GM11168 (cell line): ENCODE results near the gene BPGM.

Experiments used
- in situ Hi-C: fragments of 300-500 bp; cut with MboI; formaldehyde crosslinking; loops from one replicate; pipeline ENCODE4 v1.12.0; 2022; ENCODE audit warnings: low sequenced_read_pairs; ENCODE audit not compliant: unreplicated experiment

BPGM gene

DNA sequence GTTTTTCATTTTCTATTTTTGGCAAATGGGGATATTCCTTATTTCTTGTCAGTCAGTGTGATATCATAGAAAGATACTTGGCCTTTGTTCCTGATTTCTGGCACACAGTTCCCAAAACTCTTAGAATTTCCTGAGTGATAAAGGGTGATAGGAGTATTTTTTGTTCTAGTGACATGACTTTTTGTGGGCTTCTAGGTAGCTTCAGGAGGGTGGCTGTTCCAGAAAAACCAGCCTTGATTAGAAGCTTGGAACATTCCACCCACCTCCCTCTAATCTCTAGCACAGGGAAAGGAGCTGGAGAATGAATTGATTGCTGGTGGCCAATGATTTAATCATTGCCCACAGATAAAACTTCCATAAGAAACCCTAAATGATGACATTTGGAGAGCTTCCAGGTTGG lies 17.2 kb upstream of the BPGM start:
- in situ Hi-C loops, result loop anchor here (25.0 kb wide), 1 partner anchor 533 kb away; the partner anchor contains the start of gene CYREN

DNA sequence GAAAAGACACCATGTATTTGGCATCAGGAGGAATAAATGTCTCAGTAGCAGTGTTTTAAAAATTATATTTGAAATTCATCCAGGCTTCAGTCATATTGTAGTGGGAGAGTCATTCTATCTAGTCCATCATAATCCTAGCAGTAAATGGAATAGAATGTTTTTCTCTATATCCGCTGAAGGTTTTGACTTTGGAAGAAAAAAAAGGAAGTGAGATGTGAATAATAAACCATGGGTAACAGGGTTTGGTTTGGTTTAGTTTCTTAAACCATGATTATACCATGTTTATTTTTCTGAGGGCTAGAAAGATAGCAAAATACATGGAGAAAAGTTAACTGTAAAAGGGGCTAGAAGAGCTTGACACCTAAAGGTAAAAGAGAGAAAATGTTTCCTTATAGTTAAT lies 16.4 kb upstream of the BPGM start:
- in situ Hi-C loops, result loop anchor here (10.0 to 25.0 kb wide), 3 partner anchors 75 to 532 kb away; partner anchors contain the start of gene CYREN

DNA sequence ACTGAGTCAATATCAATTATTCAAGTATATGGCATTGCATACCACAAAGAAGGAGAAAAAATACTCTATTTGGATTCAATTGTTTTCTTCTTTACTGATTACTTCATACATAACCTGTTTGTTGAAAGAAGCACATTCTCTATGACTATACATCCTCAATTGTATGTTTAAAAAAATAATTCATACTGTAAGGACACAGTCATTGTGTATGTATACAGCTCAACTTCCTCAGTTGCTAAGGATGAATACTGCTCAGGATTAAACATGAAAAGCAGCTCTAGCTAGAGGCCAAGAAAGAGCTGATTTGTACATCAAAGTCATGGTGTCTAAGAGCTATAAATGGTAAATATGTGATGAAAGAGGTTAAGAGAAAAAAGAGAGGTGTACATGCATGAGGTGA lies 15.8 kb upstream of the BPGM start:
- in situ Hi-C loops, result loop anchor here (10.0 to 25.0 kb wide), 3 partner anchors 74 to 531 kb away; partner anchors contain the start of gene CYREN

DNA sequence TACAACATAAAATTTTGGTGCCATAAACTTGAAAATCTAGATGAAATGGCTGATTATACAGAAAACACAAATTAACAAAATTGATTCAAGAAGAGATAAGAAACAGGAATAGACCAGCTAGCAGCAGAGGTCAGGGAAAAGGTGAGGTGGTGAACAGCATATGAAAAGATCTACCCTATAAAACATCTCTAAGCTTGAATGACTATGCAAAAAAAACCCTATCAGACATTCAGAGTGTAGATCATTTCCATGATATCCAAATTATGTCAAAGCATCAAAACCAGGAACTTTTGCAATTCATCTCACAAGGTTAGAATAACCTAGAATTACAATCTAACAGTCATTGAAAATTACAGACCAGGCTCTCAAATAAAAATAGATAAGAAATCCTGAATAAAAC lies 14.6 kb upstream of the BPGM start:
- in situ Hi-C loops, result loop anchor here (10.0 to 25.0 kb wide), 3 partner anchors 73 to 530 kb away; partner anchors contain the start of gene CYREN

DNA sequence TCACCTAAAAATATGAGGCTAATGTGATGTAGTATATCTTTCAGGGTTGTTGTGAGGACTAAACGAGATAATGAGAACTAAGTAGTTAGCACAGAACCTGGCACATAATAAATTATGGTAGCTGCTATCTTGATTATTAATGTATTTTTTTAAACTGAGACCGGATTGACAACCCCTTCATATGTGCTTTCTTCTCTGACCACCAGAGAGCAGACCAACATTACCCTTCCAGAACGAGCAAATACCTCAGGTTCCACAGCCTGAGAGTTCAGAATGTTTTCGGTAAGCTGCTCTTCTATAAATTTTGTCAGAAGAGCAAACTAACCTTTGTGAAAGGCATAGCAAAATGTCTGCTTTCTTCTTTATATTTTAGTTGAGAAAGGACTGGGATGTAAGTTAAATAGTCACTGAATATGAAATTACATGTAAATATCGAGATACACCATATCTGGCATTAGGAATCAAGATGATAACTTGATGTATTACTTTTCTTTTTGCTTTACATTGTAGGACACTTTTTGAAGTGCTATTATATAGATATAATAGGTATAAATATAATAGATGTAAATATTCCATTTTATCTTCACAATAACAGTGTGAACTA lies 13.6 kb upstream of the BPGM start:
- in situ Hi-C loops, result loop anchor here (10.0 to 25.0 kb wide), 3 partner anchors 72 to 529 kb away; partner anchors contain the start of gene CYREN

DNA sequence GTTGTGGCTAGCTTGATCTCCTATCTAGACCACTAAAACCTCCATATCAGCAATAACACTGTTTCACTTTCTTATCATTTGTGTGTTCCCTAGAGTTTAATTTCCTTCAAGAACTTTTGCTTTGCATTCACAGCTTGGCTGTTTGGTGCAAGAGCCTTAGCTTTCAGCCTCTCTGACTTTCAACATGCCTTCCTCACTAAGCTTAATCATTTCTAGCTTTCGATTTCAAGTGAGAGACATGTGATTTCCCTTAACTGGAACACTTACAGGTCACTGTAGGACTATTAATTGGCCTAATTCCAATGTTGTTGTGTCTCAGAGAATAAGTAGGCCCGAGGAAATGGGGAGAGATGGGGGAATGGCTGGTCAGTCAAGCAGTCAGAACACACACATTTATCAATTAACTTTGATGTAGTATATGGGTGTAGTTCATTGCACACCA lies 10.6 kb upstream of the BPGM start:
- in situ Hi-C loops, result loop anchor here (10.0 to 25.0 kb wide), 3 partner anchors 69 to 526 kb away; partner anchors contain the start of gene CYREN

DNA sequence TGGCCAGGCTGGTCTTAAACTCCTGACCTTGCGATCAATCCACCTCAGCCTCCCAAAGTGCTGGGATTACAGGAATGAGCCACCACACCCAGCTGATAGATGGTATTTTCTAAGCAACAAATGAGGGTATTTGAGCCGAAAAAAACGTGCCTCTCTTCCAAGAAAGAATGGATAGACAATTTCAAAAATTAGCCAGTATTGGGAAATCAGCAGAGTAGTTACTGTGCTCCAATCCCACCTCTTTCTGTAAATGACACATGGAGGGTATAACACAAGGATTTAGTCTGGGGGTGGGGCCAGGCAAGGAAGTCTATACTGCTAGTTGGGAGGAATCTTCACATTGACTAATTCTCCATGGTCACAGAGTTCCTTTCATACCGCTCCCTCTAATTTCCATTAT lies 9.2 kb upstream of the BPGM start:
- in situ Hi-C loops, result loop anchor here (10.0 to 25.0 kb wide), 3 partner anchors 67 to 525 kb away; partner anchors contain the start of gene CYREN

DNA sequence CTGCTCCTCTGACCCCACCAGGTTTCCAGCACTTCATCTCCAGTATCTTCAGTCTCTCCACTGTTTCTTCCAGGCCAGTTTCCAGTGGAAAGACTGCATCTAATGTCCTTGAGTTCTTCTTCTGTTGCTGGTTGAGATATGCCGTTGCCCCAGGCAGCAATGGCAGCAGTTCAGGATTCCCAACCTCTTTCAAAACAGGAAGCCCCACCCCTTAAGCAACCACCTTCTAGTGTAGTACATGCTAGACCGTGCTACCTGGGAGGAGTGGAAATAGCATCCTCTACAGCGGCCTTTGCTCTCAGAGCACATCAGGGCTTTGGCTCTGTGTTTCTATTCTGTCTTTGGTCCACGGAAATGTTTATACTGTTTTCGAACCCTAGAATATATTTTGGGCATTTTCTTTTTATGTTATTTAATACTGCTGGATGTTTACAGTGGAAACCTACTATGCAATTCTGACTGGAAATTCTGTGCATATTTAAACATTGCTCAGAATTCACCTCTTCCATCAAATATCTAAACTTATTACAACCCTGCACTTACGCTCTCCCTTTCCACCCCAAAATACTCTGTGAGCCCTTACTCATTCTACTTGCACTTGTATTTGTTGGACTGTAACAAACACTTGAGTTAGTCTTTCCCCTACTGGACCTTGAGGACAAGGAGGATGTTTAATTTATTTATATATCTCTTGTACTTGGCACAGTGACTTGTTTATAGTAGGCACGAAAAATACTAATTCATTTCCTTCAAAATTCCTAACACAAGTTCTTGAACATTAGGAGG lies 8.5 kb upstream of the BPGM start:
- in situ Hi-C loops, result loop anchor here (10.0 to 25.0 kb wide), 3 partner anchors 67 to 524 kb away; partner anchors contain the start of gene CYREN

DNA sequence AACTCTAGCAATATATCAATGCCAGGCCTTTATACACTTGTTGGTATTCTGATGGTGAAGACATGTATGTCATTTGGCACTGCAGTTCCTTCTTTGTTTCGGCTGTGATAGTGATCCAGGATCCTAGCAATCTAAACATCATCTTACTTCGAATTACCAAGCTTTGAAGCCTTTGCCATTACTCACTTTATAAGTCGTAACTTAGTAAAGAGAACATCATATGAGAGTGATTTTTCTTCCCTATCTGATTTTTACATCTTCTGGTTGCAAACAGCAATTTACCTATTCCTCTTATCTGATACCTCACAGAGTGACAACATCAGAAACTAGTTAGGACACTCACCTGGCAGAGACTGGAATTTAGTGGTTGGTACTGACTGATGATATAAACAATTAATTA lies 7.6 kb upstream of the BPGM start:
- in situ Hi-C loops, result loop anchor here (10.0 to 25.0 kb wide), 3 partner anchors 66 to 523 kb away; partner anchors contain the start of gene CYREN

DNA sequence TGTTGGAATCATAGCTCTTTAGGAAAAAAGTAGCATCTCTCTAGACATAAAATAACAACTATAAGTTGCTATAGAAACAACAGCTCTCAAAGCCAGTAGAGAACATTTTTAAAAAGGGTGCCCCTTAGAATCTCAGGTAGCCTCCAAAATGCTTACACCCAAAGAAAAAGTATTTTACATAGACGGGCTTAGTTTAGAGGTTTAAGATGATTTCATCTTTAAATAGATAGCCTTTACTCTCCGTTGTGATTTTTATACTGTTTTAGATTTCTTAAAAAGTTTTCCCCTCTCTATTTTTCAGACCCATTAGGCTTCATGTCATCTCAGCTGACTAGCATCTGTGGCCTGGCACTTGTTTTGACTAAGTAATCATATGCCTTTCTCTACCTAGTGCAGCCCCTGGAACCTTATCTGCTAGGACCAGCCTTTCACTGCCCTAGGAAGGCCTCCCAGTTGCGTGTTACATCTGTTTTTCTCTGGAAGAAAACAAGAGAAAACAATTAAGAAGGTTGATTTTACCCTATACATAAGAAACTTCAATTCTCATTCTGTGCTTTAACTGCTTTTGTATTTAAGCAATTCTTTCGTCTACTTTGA lies 6.9 kb upstream of the BPGM start:
- in situ Hi-C loops, result loop anchor here (10.0 to 25.0 kb wide), 3 partner anchors 65 to 523 kb away; partner anchors contain the start of gene CYREN

DNA sequence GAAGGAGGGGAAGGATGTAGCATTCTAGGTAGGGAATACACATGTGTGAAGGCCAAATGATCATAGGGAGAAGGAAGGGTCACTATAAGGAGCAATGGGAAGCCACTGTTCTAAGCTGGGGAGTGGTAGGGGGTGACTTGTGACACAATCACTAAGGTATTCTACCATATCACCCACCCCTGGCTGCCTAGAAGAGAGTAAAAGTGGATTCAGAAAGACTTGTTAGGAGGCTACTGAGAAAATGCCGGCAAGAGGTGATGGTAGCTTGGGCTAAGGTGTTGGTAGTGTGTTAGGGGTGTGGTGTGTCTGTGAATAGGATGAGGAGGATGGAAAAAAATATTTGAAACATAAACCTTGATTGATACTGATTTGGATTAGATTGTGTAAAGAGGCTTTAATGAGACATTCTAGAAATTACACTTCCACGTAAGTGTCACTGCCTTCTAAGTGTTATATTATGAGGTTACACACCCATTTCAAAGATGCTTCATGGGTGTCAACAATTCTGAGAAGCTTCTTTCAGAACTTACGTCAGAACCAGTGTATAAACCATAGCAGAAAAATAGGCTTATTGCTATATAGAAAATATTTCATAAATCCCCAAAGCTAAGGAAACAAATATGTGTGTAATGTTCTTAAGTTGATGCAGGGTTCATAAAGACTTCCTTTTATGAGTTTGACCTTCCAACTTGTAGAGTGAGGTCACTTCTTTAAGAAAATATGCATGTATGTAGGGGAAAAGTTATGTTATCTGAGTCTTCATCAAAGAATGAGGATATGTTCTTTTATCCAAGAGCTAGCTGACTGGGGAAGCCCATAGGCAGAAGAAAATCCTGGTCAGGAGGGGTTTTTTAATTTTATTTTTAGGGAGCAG lies 5.6 kb upstream of the BPGM start:
- in situ Hi-C loops, result loop anchor here (25.0 kb wide), 1 partner anchor 521 kb away; the partner anchor contains the start of gene CYREN

DNA sequence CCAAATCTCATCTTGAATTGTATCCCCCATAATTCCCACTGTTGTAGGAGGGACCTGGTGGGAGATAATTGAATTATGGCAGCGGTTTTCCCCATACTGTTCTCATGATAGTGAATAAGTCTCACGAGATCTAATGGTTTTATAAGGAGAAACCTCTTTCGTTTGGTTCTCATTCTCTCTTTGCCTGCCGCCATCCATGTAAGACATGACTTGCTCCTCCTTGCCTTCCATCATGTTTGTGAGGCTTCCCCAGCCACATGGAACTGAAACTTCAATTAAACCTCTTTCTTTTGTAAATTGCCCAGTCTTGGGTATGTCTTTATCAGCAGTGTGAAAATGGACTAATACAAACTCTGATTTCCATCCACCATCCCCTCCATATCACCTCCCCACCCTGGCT lies 4.7 kb upstream of the BPGM start:
- in situ Hi-C loops, result loop anchor here (25.0 kb wide), 1 partner anchor 520 kb away; the partner anchor contains the start of gene CYREN

DNA sequence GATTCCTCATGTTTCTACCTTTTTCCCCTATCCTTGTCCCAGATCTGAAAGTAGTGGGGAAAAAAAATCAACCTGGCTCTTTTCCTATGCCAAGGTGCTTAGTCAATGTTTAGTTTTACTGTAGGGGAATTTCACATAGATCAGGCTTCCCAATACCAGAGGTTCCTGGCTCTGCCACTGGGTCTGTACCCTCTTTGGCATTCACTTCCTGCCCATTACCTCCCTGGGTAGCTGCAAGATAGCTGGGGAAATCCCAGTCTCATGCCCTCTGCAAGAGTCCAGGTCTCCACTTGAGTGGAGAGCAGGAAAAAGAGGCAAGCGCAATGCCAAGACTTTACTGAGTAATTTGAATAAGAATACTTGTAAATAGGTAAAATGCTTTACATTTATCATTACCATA lies 3.5 kb upstream of the BPGM start:
- in situ Hi-C loops, result loop anchor here (25.0 kb wide), 1 partner anchor 519 kb away; the partner anchor contains the start of gene CYREN

DNA sequence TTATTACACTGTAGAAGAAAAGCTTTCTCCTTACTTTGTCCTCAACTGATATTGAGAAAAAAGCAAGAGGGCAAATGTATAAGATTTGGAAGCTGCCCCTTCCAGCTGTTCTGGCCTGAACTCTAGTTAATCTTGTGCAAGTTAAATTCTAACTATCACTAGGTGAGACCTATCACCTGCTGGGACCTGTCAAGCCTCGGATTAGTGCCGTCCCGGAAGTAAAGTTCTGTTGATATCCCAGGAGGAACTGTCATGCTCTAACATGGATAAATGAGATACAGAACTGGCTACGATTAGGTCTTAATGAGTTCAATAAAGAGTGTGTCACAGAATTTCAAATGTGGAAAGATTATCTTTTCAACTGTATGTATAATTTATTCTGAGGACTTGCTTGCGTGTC lies 1.2 kb upstream of the BPGM start:
- in situ Hi-C loops, result loop anchor here (25.0 kb wide), 1 partner anchor 517 kb away; the partner anchor contains the start of gene CYREN

DNA sequence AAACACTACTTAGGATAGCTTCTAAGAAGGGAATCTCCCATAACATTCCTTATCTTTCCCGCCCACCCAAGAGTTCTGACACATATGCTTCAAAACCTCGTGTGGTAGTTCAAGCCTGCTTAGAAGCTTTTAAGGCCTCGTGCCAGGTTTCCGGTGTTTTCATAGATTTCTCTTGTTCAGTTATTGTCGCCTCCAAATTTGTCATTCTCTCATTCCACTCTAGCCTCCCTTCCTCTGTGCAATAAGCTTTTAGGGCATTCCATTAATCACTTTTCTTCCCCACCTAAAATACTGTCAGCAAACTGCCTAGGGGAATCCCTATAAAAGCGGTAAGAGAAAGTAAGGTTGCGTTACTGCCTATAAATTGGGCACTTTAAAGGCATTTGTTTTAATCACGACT lies 718 bp upstream of the BPGM start:
- in situ Hi-C loops, result loop anchor here (25.0 kb wide), 1 partner anchor 516 kb away; the partner anchor contains the start of gene CYREN

DNA sequence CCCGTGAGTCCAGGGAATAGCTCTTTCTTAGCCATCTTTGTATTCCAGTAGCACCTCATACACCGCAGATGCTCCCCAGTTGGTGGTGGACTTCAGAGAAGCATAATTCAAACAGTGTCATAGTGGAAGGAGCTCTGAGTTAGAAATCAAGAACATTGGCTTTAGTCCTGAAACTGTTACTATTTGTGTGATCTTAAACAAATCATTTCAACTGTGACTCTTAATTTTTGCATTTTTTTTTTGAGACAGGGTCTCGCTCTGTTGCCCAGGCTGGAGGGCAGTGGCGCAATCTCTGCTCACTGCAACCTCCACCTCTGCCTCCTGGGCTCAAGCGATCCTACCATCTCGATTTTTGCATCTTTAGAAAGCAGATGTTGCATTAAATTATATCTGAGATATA lies 1.8 kb downstream of the BPGM start:
- in situ Hi-C loops, result loop anchor here (25.0 kb wide), 1 partner anchor 514 kb away; the partner anchor contains the start of gene CYREN

DNA sequence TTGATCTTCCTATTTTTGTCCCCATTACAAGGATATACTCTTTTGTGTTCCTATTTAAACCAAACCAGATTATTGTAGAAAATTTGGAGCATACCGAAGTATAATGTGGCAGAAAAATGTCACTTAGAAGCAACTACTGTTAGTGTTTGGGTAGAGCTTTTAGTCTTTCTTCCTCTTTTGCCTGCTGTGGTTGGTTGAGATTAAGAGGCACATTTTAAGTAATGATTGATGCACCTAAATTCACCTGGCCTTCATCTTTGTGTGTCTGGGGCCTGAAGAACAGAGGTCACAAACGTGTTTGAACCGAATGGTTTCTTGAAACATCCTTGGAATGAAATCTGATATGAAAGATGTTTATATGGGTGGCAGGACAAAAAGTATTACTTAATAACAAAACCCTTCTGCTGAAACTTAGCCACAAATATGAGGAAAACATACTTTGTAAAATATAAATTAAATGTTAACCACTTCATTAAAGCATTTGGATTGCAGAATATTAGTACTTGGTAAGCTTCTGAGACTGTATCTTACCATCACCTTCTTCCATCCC lies 2.6 kb downstream of the BPGM start:
- in situ Hi-C loops, result loop anchor here (25.0 kb wide), 1 partner anchor 513 kb away; the partner anchor contains the start of gene CYREN

DNA sequence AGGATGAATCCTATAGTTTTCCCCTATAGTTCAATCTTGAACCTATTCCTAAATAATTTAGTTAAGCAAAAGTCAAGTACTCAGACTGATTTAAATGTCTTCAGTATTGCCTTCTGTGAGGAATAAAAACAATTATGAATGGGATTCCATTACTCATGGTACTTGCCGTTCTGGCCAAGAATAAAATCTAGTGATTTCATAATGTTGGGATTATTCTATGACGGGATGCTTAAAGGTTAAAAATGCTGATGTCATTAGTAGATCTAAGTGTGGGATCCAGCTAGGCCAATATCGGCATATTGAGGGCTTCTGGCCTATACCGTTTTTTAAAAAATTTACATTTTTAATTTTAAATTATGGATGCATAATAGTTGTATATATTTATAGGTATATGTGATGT lies 5.3 kb downstream of the BPGM start:
- in situ Hi-C loops, result no loop called here
